HepG2 (cell line): ENCODE measurements around the gene S1PR3. TPM values are rescaled to one million over a fixed set of nuclear protein-coding genes. Genes with fewer than 3 reads are reported as not detected.

ENCODE experiments used
- ATAC-seq: fragments of 200-7000 bp; cut with Tn5 transposase; 3 replicates; pipeline ENCODE4 v1.9.1; 2020; ENCODE audit warnings: mild to moderate bottlenecking, moderate library complexity
- BruUV-seq: library from RNA; stranded (reverse); fragments of 400-500 nt; replicated peaks from 2 replicates; lab custom pipeline; 2021; lab: Mats Ljungman, UMichigan
- CTCF ChIA-PET: fragments of 300-600 bp; formaldehyde crosslinking; extraction: SDS; loops from one replicate; lab custom pipeline; 2021; ENCODE audit warnings: low total read pairs, inconsistent platforms, low intra/inter-chr PET ratio; lab: Yijun Ruan, JAX
- POLR2A ChIA-PET: fragments of 350-600 bp; sonication (Branson Sonifier 250); formaldehyde crosslinking; loops from one replicate; lab custom pipeline; 2020; ENCODE audit warnings: antibody characterized with exemption, inconsistent platforms; lab: Yijun Ruan, JAX
- DNase-seq: peaks from one replicate; pipeline ENCODE4 v3.0.0-alpha.2; 2015; ENCODE audit warnings: low spot score
- FAIRE-seq: peaks from 3 replicates; lab custom pipeline; 2011; peaks lifted over from hg19 to GRCh38; lab: Jason Lieb, UNC
- H2AFZ ChIP-seq: one replicate; pipeline ENCODE4 v1.6.1; 2011; ENCODE audit warnings: low read length, inconsistent platforms
- H3K27ac ChIP-seq: fragments of 300-600 bp; 3 replicates; pipeline ENCODE4 v1.8.0; 2011; ENCODE audit warnings: mixed run types, mild to moderate bottlenecking, mixed read lengths, low read length, inconsistent platforms; ENCODE audit not compliant: insufficient read depth; ENCODE audit errors: extremely low read length
- H3K27me3 ChIP-seq, 2 experiments: fragments of 200-600 bp in 1 of 2; 2 replicates in 1 of 2; 3 replicates in 1 of 2; pipeline versions ENCODE4 v1.6.0 to v1.8.0; 2011; ENCODE audit warnings: low read length in 2 of 2, mild to moderate bottlenecking in 2 of 2, moderate library complexity in 2 of 2, inconsistent platforms in 1 of 2; ENCODE audit not compliant: insufficient read depth in 2 of 2, control insufficient read depth in 1 of 2
- H3K36me3 ChIP-seq, 2 experiments: fragments of 200-600 bp in 1 of 2; replicated peaks in 1 of 2; 2 replicates in 1 of 2; 3 replicates in 1 of 2; pipeline versions ENCODE4 v1.5.1 to v1.8.0; 2011; ENCODE audit warnings: low read length in 2 of 2, inconsistent platforms in 1 of 2; ENCODE audit not compliant: insufficient read depth in 2 of 2, control insufficient read depth in 1 of 2
- H3K4me1 ChIP-seq: 2 replicates; pipeline ENCODE4 v1.5.1; 2012; ENCODE audit warnings: low read length, inconsistent platforms; ENCODE audit not compliant: insufficient read depth
- H3K4me2 ChIP-seq: 2 replicates; pipeline ENCODE4 v1.6.0; 2011; ENCODE audit warnings: low read depth, low read length, inconsistent platforms
- H3K4me3 ChIP-seq, 3 experiments: fragments of 200-600 bp in 1 of 3; sonication (generic), shearing (Covaris generic) in 1 of 3; replicated peaks in 1 of 3; 2 replicates each; pipeline ENCODE4 v1.5.1; 2011 to 2016; ENCODE audit warnings: low read length in 3 of 3, inconsistent platforms in 2 of 3, low read depth in 2 of 3, mild to moderate bottlenecking in 2 of 3, control low read depth in 1 of 3, mixed read lengths in 1 of 3; ENCODE audit not compliant: insufficient read depth in 1 of 3
- H3K79me2 ChIP-seq: one replicate; pipeline ENCODE4 v1.6.1; 2011; ENCODE audit warnings: low read length, inconsistent platforms; ENCODE audit not compliant: insufficient read depth
- H3K9ac ChIP-seq: 2 replicates; pipeline ENCODE4 v1.6.0; 2011; ENCODE audit warnings: mild to moderate bottlenecking, low read depth, low read length, inconsistent platforms; ENCODE audit not compliant: insufficient read depth
- H3K9me3 ChIP-seq: 2 replicates; pipeline ENCODE4 v1.5.1; 2012; ENCODE audit warnings: mild to moderate bottlenecking, low read length
- H4K20me1 ChIP-seq: 2 replicates; pipeline ENCODE4 v1.6.0; 2011; ENCODE audit warnings: inconsistent platforms, mild to moderate bottlenecking, low read length, moderate library complexity; ENCODE audit not compliant: insufficient read depth
- GPN1 ChIP-seq: sonication (generic); formaldehyde crosslinking; IDR thresholded peaks from 2 replicates; pipeline ENCODE4 v1.5.1; 2020; ENCODE audit warnings: missing genetic modification reagents, borderline replicate concordance
- HIVEP1 ChIP-seq: sonication (generic); formaldehyde crosslinking; IDR thresholded peaks from 2 replicates; pipeline ENCODE4 v1.4.0; 2020; ENCODE audit warnings: mild to moderate bottlenecking, missing genetic modification reagents
- HOXA7 ChIP-seq: sonication (generic); formaldehyde crosslinking; IDR thresholded peaks from 2 replicates; pipeline ENCODE4 v1.8.1; 2022; ENCODE audit warnings: mild to moderate bottlenecking, missing genetic modification reagents, moderate library complexity
- IRF2 ChIP-seq: IDR thresholded peaks from 2 replicates; pipeline ENCODE4 v1.6.1; 2018; ENCODE audit warnings: missing genetic modification reagents, missing compliant biosample characterization
- KLF12 ChIP-seq: sonication (generic); formaldehyde crosslinking; IDR thresholded peaks from 2 replicates; pipeline ENCODE4 v1.4.0; 2020; ENCODE audit warnings: missing genetic modification reagents, borderline replicate concordance
- PAWR ChIP-seq: sonication (generic); formaldehyde crosslinking; IDR thresholded peaks from 2 replicates; pipeline ENCODE4 v1.4.0; 2020; ENCODE audit warnings: missing genetic modification reagents, mild to moderate bottlenecking, borderline replicate concordance
- RARA ChIP-seq: IDR thresholded peaks from 2 replicates; pipeline ENCODE4 v1.6.1; 2016; ENCODE audit warnings: missing genetic modification reagents, missing compliant biosample characterization
- ZBTB46 ChIP-seq: sonication (generic); formaldehyde crosslinking; IDR thresholded peaks from 2 replicates; pipeline ENCODE4 v1.4.0; 2020; ENCODE audit warnings: mild to moderate bottlenecking, missing genetic modification reagents, borderline replicate concordance
- ZNF281 ChIP-seq: sonication (generic); formaldehyde crosslinking; IDR thresholded peaks from 2 replicates; pipeline ENCODE4 v1.4.0; 2020; ENCODE audit warnings: missing genetic modification reagents, borderline replicate concordance
- ZNF331 ChIP-seq: sonication (generic); formaldehyde crosslinking; IDR thresholded peaks from 2 replicates; pipeline ENCODE4 v1.4.0; 2020; ENCODE audit warnings: missing genetic modification reagents
- ZNF44 ChIP-seq: sonication (generic); formaldehyde crosslinking; IDR thresholded peaks from 2 replicates; pipeline ENCODE4 v1.5.1; 2020; ENCODE audit warnings: mild to moderate bottlenecking, missing genetic modification reagents
- ZNF577 ChIP-seq: sonication (generic); formaldehyde crosslinking; IDR thresholded peaks from 2 replicates; pipeline ENCODE4 v1.4.0; 2020; ENCODE audit warnings: mild to moderate bottlenecking, low read depth, missing genetic modification reagents, borderline replicate concordance
- WGBS: methylation state at CpG from one replicate; pipeline ENCODE4 v1.1.6; 2017; ENCODE audit warnings: low lambda C conversion rate; 5-methylcytosine and 5-hydroxymethylcytosine counted together
- in situ Hi-C: cut with HindIII; loops from 2 replicates; pipeline ENCODE4 v1.10.0; 2017; ENCODE audit warnings: low pct_unique_long_range_greater_than_20kb; ENCODE audit not compliant: extremely low pct_ligation_motif_present
- intact Hi-C: fragments of 100-400 bp; cut with micrococcal nuclease; formaldehyde crosslinking; loops from one replicate; pipeline ENCODE4 v1.10.0; 2022; ENCODE audit not compliant: unreplicated experiment
- polyA plus RNA-seq, 8 experiments: library from polyadenylated mRNA; depleted of rRNA in 3 of 8; stranded (reverse) in 7 of 8; unstranded in 1 of 8; fragments of >200 nt; fragmentation: Illumina TruSeq in 4 of 8; extraction: Trizol in 4 of 8; gene quantifications; 2 replicates each; pipeline versions ENCODE4 v1.2.1 to v1.2.3, GENCODE V29; 2011 to 2016; ENCODE audit warnings: low read depth in 4 of 8, missing spikeins in 1 of 8, mixed read lengths in 1 of 8; ENCODE audit not compliant: insufficient read depth in 1 of 8
- total RNA-seq, 5 experiments: library from RNA; depleted of rRNA; stranded (reverse); fragments of >200 nt; fragmentation: Illumina TruSeq; extraction: Trizol; gene quantifications; 2 replicates each; pipeline ENCODE4 v1.2.3, GENCODE V29; 2016; ENCODE audit warnings: low read depth in 1 of 5

S1PR3 gene
- total and polyA plus RNA-seq, 2 of the 13 experiments (the other 11 are each of a cell fraction or from before 2014, with no cell fraction given) = 0.02 TPM; not detected in 1

GRCh38 chr9:88985616-88986015 lies 5.7 kb upstream of the S1PR3 start:
- Histone ChIP-seq H3K4me2 (no peak overlapping the region), H4K20me1 (no peaks in the 10 kb centered on the region), H3K36me3 (no peaks in the 10 kb centered on the region), H3K9me3 (no peaks in the 10 kb centered on the region), H3K79me2 (no peaks in the 10 kb centered on the region), H3K27me3 (peaks cover 0 to 6% of the 10 kb centered on the region in 2 experiments; a peak in 2 of 5 replicates), H3K4me1 (no peaks in the 10 kb centered on the region), H3K4me3 (no peak overlapping the region), H3K27ac (no peak overlapping the region), H2AFZ (no peak overlapping the region), H3K9ac (no peak overlapping the region)
- WGBS = 2% methylated on average over 2 of the region's 2 CpGs
- DNase-seq (no peak), ATAC-seq (no peak), FAIRE-seq (no peak)
- in situ Hi-C loops = no loop called here
- intact Hi-C loops = no loop called here
- TF ChIP-seq GPN1 (CRISPR knock-in tag) (no peak), HOXA7 (CRISPR knock-in tag) (no peak), ZNF577 (no peak), ZBTB46 (no peak), HIVEP1 (no peak), KLF12 (CRISPR knock-in tag) (no peak), IRF2 (CRISPR knock-in tag) (no peak)
- ChIA-PET CTCF (no interaction called here), POLR2A (no interaction called here)
- no TSS peak for BruUV-seq

GRCh38 chr9:88986776-88987175 lies 4.5 kb upstream of the S1PR3 start:
- DNase-seq (no peak), FAIRE-seq (no peak), ATAC-seq (no peak)
- H3K9me3 ChIP-seq = no peaks in the 10 kb centered on the region
- no peaks in the 10 kb centered on the region for H3K36me3 ChIP-seq
- H3K9ac ChIP-seq = no peak overlapping the region
- H4K20me1 ChIP-seq = no peaks in the 10 kb centered on the region
- 13% methylated on average over 3 of the region's 3 CpGs for WGBS
- ChIA-PET CTCF (no interaction called here), POLR2A (no interaction called here)
- H3K4me2 ChIP-seq = no peak overlapping the region
- no peak overlapping the region for H3K27ac ChIP-seq
- intact Hi-C loops (no loop called here), in situ Hi-C loops (no loop called here)
- no peak overlapping the region for H2AFZ ChIP-seq
- no peak overlapping the region for H3K4me3 ChIP-seq
- no TSS peak for BruUV-seq
- TF ChIP-seq ZNF281 (CRISPR knock-in tag) (no peak), ZNF44 (CRISPR knock-in tag) (no peak), RARA (CRISPR knock-in tag) (no peak), PAWR (CRISPR knock-in tag) (no peak), ZNF331 (no peak)
- peaks cover 0 to 13% of the 10 kb centered on the region in 2 experiments; a peak in 3 of 5 replicates for H3K27me3 ChIP-seq
- no peaks in the 10 kb centered on the region for H3K79me2 ChIP-seq
- peaks cover 3% of the 10 kb centered on the region; the same call in 1 of the 2 replicates for H3K4me1 ChIP-seq
